Measurements from ENCODE around the gene GLIS1.

GLIS1 gene

DNA sequence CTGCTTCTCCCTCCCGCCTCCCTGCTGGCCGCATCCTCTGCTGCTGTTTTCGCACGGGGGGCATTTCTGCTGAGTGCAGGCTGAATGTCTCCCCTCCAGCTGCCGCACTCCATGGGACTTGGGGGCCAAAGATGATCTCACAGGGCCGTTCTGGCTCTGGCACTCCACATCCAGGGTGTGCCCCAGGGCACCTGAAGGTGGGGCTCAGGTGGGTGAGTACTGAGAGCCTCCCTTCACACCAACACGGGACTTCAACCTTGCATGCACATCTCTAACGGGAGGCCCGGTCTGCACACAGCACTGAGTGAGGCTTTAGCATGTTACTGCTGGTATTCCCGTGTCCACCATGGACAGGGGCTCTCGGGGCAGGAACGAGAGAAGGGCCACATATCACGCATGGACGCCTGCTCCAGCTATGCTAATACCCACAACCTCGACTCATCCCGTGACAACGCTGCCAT lies 190.9 kb downstream of the GLIS1 start:
- DNase-seq (ENCODE audit: low read depth in 2 of 2) = no peak

DNA sequence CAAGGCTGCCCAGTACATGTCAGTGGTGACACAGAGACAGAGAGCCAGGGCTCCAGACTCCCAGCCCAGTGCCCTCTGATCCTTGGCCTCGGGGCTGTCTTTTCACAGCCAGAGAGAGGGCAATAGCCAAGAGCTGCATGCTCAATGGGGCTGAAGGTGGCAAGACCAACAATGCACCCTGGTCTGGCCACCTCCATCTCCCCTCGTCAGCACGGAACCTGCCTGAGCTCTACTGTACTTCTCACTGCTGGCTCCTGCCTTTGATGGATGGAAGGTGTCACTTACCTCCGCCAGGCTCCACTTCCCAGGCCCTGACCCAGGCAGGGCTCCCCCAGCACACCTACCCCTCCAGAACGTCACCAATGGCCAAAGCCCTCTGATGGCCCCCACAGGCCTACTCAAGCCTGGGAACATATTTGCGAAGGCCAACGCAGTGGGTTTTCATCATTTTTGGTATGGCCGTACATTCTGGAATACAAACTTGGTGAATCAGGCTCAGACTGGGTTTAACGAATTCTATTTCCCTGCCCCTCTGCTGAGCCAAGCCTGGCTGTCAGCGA lies 191.7 kb downstream of the GLIS1 start:
- no peak for DNase-seq (ENCODE audit: low read depth in 2 of 2)

GRCh38 chr1:53546409-53547155 lies 192.4 kb downstream of the GLIS1 start:
- DNase-seq (ENCODE audit: low read depth in 2 of 2) = no peak

- DNase-seq (ENCODE audit: low read depth in 2 of 2) = no peak
Observed at GRCh38 chr1:53545663-53546408, 193.1 kb downstream of the GLIS1 start.

GRCh38 chr1:53544728-53545515 lies 194.0 kb downstream of the GLIS1 start:
- no peak for DNase-seq (ENCODE audit: low read depth in 2 of 2)

DNA sequence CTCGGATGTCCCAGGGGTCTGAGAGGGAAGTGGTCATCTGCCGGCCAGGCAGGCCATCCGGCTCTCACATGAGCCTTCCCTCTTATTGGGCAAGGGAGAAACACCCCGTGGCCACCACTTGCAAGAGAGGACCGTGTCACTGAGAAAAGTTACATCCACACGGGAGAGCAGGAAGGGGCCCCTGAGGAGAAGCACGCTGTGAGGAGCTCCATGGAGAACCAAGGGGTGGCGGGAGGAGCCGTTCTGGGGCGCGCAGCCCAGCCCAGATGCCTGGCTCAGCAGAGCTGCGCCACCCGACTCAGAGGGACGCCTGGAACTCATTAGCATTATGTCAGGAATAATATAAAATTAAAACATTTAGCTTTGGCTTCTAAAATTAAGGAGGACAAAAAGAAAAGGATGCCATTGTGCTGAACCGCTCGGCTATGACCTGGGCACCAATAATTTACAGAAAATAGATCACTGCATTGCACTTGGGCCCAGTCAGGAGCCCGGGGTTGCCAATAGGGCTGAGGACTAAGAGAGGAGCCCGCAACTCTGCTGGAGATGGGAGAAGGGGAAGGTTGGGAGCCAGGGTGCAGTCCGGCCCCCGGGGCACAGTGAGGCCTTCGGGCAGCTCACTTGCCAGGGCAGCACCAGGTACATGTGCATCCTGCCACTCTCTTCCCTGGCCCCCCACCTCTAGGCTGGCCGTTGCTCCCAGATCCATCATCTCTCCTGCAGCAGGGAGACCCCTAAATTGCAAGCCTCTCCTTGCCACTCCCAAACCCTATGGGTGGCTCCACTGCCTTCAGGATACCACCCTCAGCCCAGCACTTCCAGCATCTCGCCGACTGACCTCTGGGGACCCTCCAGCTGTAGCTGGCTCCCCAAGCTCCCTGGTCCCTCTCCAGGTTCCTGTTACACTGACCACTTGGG lies 194.9 kb downstream of the GLIS1 start:
- no peak for DNase-seq (ENCODE audit: low read depth in 2 of 2)

GRCh38 chr1:53543130-53543777 lies 195.7 kb downstream of the GLIS1 start:
- no peak for DNase-seq (ENCODE audit: low read depth in 2 of 2)

DNA sequence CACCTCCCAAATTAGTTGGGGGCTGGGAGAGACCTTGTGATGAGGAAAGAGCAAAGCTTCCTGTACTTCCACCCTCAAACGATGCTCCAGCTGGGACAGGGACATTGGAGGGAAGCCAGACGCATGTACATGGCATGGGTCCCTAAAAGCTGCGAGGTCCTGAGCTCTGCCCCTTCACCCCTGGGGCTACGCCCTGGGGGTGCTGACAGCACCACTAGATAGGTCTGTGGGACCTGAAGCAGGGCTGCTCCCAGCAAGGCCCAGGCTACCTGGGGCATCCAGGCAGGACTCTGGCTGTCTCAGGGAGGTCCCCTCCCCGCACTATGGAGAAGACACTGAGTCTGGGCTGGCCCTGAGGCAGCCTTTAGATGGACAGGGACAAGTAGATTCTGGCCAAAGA lies 196.4 kb downstream of the GLIS1 start:
- no peak for DNase-seq (ENCODE audit: low read depth in 2 of 2)

GRCh38 chr1:53541761-53542550 lies 197.0 kb downstream of the GLIS1 start:
- DNase-seq (ENCODE audit: low read depth in 2 of 2) = no peak

DNA sequence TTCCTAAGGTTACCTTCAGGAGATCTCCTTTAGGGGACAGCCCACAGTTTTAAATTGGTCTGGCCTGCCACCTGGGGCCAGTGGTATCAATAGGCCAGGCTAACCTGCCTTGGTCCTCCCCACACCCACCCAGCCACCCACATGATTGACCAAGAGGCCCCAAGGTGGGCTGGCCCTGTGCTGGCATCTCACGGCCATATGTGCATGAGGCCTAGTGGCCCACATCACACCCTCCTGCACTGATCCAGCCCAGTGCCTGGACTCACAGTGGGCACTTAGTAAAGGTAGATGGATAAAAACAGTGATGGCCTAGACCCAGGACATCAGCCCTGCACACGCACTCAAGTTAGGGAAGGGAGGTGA lies 197.7 kb downstream of the GLIS1 start:
- DNase-seq (ENCODE audit: low read depth in 2 of 2) = no peak

GRCh38 chr1:53540604-53541262 lies 198.2 kb downstream of the GLIS1 start:
- DNase-seq (ENCODE audit: low read depth in 2 of 2) = no peak

DNA sequence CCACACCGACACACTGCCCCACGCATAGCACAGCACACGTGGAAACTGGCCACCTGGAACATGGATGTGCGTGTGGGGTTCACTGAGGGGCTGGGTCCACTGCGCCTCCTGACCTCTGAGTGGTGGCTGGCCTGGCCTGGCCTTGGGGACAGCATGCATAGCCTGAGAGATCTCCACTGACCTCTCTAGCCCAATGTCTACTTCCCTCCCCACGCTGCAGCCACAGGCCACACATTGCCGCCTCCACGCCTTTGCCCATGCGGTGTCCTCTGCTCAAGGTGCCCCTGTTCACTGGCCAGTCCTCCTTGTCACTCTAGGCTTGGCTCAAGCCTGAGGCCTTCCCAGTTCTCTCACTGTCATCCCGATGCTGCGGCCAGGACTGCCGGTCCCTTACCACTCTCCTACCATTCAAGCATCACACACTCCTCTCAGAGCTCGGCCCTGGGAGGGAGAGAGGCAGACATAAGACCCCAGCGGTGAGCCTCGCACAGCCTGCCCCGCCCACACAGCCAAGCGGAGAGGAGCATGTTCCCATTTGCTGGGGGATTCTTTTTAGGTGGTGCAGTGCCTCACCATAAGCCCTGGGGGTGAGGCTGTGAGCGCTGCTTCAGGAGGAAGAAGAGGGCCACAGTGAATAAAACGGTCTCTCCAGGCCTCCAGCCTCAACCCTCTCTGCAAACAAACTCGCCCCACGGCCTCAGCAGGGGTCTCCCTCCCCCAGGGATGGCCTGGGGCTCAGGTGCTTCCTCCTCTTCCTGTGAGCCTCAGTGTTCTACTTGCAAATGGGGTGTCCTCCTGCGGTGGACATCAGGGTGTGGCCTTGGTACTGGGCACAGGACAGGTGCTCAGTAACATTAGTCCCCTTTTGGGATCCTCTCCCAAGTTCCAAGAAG lies 199.0 kb downstream of the GLIS1 start:
- DNase-seq (ENCODE audit: low read depth in 2 of 2) = no peak

- no peak for DNase-seq (ENCODE audit: low read depth in 2 of 2)
Observed at GRCh38 chr1:53539226-53539625, 199.7 kb downstream of the GLIS1 start.

- DNase-seq (ENCODE audit: low read depth in 2 of 2) = no peak
Observed at GRCh38 chr1:53536606-53537005, 202.4 kb downstream of the GLIS1 start.

DNA sequence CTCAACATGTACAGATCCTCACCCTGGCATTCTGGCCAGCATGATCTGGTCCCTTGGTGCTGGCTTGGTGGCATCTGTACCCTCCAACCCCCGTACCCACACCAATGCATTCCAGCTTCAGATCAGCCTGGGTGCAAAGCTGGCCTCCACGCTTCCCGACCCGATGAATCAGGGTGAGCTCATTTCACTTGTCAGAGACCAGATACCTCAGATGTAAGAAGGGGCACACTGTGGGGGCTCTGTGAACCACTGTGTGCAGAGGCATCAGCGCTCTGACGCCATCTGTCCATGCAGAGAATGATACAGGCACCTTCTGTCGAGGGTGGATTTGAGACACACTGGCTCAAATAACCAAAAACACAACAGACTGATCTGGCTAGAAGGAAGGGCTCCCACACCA lies 203.1 kb downstream of the GLIS1 start:
- no peak for DNase-seq (ENCODE audit: low read depth in 2 of 2)

GRCh38 chr1:53535226-53535625 lies 203.7 kb downstream of the GLIS1 start:
- no peak for DNase-seq (ENCODE audit: low read depth in 2 of 2)

GRCh38 chr1:53532912-53533311 lies 206.1 kb downstream of the GLIS1 start:
- DNase-seq (ENCODE audit: low read depth in 2 of 2) = no peak

- DNase-seq (ENCODE audit: low read depth in 2 of 2) = no peak
Observed at GRCh38 chr1:53532377-53532776, 206.6 kb downstream of the GLIS1 start.

All from stimulated activated CD8-positive, alpha-beta memory T cell treated with anti-CD3 and anti-CD28 coated beads, Interleukin-2, amount 100 ng/mL, for 48 hours (primary cell).